ENCODE results near the gene TBX1.
"Not testable (repeated sequence)": the region's sequence is repeated elsewhere in the genome, so short reads cannot be mapped to it uniquely, and the experiment has no call there.

Gene TBX1

DNA sequence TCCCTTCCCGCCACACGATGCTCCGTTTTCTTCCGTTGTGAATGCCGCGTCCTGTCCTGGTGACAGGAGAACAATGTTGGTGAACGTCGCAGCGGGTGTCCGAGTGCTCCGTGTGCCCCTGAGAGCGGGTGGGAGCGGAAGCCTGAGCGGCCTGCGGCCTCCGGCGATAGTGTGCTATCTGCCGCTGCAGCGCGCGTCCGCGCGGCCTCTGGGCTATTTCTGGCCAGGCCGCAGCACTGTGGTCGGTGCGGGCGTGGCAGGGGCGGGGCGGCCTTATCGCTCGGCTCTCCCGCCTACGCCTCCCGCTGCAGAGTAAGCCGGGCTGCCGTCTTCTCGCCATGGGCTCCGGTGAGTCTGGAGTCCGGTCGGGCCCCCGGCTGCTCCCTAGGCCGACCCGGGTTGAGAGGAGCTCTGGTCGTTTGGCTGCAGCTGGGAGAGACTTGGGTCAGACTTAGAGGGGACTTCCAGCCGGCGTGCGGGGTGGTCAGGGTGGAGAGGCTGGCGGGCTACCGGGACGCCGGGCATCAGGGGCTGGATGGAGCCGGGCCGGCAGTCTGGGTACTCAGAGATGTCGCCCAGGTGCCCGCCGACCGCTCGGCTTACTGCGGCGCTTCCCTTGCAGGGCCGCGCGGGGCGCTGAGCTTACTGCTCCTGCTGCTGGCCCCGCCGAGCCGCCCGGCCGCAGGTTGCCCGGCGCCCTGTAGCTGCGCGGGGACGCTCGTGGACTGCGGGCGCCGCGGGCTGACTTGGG, 37.2 kb upstream of the TBX1 start, which contains the start of gene GP1BB:
Gene GP1BB, plus strand, starts transcription at position 308 of the 751 bp plus-strand sequence. Its CDS starts 31 bp downstream, at position 339.
- no peak for DNase-seq

DNA sequence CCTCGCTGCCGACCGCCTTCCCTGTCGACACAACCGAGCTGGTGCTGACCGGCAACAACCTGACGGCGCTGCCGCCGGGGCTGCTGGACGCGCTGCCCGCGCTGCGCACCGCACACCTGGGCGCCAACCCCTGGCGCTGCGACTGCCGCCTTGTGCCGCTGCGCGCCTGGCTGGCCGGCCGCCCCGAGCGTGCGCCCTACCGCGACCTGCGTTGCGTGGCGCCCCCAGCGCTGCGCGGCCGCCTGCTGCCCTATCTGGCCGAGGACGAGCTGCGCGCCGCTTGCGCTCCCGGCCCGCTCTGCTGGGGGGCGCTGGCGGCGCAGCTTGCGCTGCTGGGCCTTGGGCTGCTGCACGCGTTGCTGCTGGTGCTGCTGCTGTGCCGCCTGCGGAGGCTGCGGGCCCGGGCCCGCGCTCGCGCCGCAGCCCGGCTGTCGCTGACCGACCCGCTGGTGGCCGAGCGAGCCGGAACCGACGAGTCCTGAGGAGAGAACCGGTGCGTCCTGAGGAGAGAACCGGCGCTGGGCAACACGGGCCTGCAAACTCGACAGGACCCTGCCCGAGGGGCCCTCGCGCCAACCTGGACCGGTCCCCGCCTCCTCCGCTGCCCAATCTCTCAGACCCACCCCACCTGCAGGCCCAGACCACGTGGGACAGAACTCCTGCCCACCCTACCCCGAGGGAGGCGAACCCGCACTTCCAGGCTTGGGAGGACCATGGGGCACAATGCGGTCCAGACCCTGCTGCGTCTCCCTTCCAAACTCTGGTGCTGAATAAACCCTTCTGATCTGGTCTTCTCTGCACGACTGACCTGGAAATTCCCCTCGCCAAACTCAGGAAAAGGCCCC, 36.4 kb upstream of the TBX1 start:
- peak in 1 of 2 experiments; percentile 17 for DNase-seq

DNA sequence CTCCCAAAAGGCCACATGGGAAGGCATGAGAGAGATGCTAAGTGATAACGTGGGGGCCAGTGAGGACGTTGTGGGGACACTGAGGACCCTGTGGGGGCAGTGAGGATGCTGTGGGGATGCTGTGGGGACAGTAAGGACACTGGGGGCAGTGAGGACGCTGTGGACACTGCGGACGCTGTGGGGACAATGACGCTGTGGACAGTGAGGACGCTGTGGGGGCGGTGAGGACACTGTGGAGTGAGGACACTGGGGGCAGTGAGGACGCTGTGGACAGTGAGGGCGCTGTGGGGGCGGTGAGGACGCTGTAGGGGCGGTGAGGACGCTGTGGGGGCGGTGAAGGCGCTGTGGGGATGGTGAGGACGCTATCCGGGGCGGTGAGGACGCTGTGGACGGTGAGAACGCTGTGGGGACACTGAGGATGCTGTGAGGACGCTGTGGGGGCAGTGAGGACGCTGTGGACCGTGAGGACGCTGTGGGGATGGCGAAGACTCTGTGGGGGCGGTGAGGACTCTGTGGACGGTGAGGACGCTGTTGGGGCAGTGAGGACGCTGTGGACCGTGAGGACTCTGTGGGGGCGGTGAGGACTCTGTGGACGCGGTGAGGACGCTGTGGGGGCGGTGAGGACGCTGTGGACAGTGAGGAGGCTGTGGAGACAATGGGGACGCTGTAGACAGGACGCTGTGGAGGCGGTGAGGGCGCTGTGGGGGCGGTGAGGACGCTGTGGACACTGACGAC, 35.5 kb upstream of the TBX1 start:
- no peak for DNase-seq

DNA sequence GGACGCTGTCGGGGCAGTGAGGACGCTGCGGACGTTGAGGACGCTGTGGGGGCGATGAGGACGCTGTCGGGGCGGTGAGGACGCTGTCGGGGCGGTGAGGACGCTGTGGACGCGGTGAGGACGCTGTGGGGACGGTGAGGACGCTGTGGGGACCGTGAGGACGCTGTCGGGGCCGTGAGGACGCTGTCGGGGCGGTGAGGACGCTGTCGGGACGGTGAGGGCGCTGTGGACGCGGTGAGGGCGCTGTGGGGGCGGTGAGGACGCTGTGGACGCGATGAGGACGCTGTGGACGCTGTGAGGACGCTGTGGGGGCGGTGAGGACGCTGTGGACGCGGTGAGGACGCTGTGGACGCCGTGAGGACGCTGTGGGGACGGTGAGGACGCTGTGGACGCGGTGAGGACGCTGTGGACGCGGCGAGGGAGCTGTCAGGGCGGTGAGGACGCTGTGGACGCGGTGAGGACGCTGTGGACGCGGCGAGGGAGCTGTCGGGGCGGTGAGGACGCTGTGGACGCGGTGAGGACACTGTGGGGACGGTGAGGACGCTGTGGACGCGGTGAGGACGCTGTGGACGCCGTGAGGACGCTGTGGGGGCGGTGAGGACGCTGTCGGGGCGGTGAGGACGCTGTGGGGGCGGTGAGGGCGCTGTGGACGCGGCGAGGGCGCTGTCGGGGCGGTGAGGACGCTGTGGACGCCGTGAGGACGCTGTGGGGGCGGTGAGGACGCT, 34.4 kb upstream of the TBX1 start:
- not testable (repeated sequence) for DNase-seq

DNA sequence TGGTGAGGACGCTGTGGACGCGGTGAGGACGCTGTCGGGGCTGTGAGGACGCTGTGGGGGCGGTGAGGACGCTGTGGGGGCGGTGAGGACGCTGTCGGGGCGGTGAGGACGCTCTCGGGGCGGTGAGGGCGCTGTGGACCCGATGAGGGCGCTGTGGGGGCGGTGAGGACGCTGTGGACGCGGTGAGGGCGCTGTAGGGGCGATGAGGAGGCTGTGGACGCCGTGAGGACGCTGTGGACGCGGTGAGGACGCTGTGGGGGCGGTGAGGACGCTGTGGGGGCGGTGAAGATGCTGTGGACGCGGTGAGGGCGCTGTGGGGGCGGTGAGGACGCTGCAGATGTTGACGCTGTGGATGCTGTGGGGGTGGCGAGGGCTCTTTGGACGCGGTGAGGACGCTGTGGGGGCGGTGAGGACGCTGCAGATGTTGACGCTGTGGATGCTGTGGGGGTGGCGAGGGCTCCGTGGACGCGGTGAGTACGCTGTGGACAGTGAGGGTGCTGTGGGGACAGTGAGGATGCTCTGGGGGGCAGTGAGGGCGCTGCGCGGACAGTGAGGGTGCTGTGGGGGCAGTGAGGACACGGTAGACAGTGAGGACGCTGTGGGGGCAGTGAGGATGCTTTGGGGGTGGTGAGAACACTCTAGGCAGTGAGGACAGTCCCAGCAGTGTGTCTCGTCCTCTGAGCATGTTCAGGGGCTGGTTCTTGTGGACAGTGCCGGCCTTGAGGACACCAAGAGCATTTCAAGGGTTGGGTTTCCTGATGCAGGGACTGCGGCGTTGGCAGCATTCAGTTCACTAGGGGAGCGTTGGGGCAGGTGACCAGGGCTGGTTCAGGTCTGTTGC, 33.0 kb upstream of the TBX1 start:
- DNase-seq: no peak

DNA sequence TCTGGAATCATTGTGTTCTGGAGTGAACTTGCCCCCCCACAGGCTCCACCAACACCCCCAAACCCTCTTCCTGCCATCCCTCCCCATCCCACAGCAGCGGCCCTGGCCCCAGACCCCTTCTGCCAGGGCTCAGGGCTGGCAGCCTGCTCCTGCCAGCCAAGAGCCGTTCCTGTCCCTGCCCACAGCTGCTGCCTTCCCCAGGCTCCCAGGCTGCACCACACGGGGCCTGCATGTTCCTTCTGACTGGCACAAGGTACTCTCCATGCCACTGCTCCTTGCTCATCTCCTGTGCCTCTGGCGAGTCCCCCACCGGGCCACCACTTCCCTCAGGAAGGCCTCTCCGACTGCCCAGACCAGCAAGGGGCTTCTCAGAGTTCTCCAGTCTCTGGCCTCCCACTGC, 32.3 kb upstream of the TBX1 start:
- no peak for DNase-seq

DNA sequence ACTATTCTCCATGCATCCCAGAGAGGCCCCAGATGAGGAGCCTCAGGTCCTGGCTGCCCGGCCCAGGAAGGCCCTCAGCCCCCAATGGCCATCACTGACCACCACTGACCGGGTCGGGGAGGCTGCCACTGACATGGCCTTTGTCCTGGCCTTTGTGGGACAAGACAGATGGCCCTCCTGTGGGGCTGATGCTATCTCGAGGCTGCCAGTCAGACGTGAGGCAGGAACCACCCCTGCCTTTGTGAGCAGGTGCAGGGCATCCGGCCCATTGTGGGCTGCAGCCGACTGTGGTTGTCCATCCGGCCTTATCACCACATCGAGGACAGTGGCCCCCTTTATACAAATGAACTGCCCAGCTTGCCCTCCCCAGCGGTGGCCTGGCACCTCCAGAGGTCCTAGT, 31.7 kb upstream of the TBX1 start:
- DNase-seq: peak; percentile 30 to 41

DNA sequence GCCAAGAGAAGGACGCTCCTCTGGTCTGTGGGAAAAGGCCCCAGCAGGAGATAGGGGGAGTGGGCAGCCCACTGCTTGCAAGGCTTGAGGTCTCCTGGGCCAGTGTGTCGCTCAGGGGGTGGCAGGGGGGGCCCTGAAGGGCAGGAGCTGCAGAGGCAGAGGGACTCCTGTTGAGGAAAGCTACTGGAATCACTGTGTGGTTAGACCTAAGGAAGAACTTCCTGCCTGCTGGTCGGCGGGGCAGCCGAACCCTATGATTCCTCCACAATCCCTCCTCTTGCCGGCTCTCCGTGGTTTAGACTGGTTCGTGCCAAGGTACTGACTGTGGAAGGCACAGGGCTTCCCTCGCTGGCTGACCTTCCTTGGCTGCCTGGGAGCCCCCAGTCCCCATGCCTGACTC, 31.1 kb upstream of the TBX1 start:
- DNase-seq: no peak

DNA sequence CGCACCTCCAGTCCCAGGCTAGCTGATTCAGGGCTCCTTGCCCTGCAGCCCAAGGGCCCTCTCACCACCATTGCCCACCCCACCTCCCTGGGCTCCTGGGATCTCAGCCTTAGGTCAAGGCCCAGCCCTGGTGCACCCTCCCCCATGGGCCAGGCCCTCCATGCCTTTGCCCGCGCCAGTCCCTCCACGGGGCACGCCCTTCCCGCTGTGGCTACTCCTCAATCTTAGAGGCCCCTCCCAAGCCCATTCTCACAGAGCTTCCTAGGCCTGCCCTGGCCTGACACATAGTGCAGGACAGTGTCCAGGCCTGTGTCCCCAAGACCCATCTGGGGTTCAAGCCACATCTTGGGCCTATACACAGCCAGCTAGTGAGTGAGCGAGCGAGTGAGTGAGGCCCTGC, 30.4 kb upstream of the TBX1 start:
- DNase-seq: no peak

DNA sequence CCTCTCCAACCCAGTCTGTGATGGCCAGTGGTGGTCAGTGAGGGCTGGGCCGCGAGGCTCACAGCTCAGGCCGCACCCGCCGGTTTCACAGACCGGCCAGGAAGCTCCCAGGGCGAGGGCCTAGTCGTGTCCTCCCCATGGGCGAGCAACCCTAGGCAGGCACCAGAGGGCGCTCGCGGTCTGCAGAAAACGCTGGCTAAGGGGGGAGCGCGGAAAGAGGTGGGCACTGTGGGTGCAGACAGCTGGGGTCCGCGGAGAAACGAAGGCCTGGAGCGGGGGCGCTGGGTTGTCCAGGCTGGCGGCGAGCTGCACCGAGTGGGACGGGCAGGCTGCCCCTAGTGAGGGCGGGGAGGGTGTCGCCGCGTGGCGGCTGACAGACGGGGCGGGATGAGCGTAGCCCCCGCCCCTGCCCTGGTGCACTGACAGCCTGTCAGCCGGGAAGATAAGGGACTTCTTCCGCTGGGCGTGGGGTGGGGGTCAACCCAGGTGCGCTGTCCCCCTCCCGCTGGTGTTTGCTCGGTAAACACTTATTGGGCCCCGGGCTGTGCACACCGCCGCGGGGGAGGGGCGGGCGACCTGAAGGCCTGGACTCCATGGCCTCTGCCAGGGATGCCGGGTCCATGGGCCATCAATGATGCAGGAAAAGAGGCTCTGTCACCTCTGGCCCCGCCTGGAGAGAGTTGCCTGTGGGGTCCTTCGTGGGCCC, 29.8 kb upstream of the TBX1 start:
- DNase-seq: peak; percentile 60 to 75

DNA sequence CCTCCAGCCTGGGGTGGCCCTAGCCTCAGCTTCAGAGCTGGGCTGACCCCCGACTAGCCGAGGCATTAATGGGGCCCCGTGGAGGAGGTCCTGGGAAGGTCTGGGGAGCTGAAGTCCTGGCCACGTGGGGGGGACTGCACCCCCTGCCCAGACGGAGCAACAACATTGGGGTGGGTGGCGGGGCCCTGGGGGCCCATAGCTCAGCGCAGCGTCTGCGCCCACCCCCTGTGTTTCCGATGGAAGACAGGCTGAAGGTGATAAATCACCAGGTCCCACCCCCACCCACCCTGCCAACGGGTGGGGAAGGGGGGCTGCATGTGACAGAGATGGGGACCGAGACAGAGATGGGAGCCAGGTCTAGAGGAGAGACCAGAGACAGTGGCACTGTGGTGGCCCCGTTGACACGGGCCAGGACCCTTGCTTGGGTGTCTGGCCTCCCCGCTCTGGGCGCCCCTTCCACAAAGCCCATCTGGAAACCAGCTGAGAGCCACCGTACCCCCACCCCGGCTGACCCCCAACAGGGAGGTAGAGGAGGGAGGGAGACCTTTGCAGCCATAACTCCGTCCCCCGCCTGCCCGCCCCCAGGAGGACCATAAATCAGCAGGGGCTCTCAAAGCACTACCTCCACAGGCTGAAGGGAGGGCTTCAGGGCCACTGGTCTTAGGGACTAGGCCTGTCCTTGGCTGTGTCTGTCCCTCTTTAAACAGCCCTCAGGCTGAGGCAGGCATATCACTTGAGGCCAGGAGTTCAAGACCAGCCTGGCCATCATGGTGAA, 29.0 kb upstream of the TBX1 start:
- DNase-seq: no peak

DNA sequence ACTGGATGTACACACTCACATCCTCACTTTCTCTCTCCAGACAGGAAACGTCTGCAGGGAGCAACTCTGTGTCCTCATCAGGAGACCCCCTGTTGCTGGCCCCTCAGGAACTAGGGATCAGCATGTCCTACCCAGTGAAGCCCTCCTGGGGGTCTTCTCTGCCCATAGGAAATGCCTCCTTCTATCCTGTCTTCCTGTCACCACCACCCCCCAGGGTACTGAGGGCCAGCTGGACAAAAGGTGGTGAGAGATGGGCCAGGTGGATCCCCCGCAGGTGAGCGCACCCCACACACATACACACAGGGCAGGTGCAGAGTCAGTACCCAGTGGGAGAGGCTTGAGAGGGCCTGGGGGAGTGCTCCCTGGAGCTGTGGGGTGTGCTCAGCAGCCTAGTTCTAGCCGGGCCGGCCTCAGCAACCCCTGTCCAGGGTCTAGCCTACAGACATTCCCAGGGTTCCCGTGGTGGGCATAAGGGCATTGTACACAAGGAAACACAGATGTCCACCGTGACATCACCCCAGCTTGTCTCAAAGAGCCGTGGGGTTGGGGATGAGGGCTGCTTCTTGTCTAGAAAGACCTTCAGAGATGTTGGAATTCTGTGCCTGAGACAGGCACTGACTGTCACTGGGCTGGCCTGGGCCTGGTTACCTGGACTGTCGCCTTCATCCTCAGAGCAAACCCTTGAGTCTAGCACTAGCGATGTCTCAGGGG, 28.0 kb upstream of the TBX1 start:
- DNase-seq: no peak

DNA sequence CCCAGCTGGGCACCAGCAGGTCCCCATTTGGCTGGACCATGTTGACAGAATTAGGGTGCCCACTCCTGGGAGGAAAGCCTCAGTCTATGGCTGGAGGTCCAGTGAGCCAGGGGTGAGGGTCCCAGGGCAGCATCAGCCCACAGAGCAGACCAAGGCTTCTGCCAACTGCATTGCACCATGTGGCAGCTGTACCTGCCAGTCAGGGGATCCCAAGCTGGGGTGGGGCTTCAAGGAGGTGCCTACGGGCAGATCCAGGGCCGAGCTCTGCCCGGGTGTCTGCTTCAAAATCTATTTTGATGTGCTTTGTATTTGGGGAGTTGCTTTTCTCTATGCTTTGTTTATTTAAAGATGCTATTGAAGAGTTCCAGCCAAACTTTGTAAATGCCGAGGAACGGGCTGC, 26.8 kb upstream of the TBX1 start:
- DNase-seq: no peak

DNA sequence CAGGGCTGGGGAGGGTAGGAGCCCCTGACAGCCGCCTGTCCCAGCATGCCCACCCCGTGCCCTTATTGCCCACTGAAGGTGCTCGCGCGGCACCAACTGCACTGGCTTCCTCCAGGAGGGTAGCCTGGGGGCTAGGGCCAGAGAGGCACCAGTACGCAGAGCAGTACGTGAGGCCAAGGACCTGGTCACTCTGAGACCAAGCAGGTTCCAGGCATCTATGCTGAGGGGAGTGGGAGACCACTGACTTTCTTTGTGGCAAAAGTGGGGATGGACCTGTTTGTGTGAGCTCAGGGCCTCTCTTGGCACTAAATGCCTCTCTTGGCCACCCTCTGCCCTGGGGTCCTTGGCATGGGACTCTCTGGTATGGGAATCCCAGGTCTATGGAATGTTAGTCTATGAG, 26.4 kb upstream of the TBX1 start:
- no peak for DNase-seq

DNA sequence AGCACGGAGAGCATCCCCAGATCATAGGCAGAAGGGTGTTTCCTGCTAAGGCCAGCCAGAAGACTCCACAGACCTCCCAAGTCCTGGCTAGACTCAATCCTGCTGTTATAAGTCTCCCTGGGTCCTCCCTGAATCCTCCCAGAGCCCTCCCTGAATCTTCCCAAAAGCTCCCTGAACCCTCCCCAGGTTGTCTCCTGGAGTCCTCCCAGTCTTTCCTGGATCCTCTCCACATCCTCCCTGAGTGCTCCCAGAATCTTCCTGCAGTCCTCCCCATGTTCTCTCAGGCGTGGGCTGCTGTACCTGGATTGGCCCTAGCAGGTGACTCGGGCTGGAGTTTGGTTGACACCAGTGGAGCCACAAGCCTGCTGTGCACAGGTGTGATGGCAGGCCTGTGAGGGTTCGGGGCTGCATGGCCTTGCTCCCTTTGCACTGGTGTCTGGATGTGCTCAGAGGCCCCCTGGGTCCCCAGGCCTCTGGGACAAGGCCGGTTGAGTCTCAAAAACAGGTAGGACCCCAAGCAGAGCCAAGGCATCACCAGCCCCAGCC, 25.7 kb upstream of the TBX1 start:
- DNase-seq: no peak

DNA sequence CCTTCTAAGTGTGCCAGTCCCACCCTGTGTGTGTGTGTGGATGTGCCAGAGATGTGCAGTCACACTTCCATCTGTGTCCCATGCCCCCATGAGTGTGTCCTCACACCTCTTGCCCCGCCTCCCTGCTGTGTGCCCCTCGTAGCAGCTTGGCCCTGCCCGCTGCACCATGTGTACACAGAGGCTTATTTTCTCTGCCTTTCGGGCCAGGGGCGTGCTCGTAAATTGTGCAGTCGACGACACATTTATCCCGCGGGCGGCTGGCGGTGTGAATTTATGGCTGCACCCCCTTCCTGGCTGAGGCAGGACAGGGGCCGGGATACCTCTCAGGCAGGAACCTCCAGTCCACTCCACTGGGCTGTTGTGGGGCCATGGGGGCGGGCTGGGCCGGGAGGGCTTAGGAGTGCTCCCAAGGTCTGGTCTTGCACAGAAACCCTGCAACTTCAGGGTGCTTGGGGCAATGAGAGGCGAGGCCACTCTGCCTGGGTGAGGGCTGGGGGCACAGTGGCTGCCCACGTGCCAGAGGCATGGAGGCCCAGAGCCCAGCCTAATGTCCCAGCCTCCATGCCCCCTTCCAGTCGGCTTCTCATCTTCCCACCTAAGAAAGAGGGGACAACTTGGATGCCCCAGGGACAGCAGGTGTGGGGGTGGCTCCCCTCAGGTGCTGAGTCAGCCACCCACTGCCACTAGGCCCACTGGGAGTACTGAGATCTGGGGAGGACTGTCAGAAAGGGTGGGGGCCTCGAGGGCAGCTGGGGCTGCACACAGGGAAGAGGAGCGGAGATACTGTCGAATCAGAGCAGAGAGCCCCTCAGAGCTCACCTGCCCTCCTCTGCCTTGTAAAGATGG, 24.7 kb upstream of the TBX1 start:
- no peak for DNase-seq

DNA sequence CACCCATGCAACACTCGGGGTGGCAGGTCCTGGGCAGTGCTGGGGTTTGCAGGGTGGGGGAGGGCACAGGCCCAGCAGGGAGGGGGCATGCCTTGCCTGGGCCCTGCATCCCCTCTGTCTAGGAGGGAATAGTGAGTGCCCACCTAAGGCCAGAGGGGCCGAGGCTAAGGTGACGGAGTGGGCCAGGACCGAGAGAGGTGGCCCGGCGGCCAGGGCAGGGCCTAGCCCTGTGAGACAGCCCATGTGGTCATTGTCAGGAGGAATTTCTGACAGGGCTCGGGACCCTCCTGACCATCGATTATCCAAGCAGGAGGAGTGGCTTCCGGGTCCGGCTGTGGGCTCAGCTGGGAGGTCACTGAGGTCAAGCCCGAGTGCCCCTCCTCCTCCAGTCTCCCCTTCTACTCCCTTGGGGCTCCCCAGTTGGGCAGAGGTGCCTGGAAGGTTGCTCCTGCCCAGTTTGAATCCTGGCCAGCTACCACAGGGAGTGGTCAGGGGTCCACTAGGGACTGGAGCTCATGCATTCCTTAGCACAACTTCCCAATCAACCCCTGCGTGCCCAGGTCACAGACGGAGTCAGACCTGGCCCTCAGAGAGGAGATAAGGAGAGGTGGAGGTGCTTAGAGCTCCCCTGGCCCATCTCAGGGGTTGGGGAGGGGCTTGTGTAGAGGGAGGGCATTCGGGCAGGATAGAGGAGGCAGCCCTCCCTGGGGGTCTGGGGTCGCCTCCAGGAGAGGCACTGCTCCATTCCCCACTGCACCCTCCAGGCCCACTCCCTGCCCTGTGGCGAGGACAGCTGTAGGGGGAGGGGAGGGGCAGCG, 22.5 kb upstream of the TBX1 start:
- no peak for DNase-seq

Data from SHP77 (cell line).